Duodenal mucosa (tissue), 2 donors: ENCODE results near the gene PAOX.

Experiments used
- H3K27ac ChIP-seq: one replicate; pipeline ENCODE4 v1.7.0; 2013; ENCODE audit warnings: low read depth, low read length
- H3K27me3 ChIP-seq, 2 donors: one replicate each; pipeline ENCODE4 v1.7.0; 2013; ENCODE audit warnings: low read length in 2 of 2, control low read depth in 1 of 2; ENCODE audit not compliant: insufficient read depth in 2 of 2, control insufficient read depth in 1 of 2
- H3K36me3 ChIP-seq, 2 donors: one replicate each; pipeline ENCODE4 v1.7.0; 2013; ENCODE audit warnings: low read length in 2 of 2, control low read depth in 1 of 2; ENCODE audit not compliant: insufficient read depth in 2 of 2, control insufficient read depth in 1 of 2
- H3K4me1 ChIP-seq, 2 donors: one replicate each; pipeline ENCODE4 v1.7.0; 2013; ENCODE audit warnings: low read length in 2 of 2, control low read depth in 1 of 2; ENCODE audit not compliant: insufficient read depth in 2 of 2, control insufficient read depth in 1 of 2
- H3K4me3 ChIP-seq, 2 donors: one replicate each; pipeline ENCODE4 v1.7.0; 2013; ENCODE audit warnings: low read length in 2 of 2, low read depth in 1 of 2
- H3K9ac ChIP-seq, 2 donors: one replicate each; pipeline ENCODE4 v1.7.0; 2013; ENCODE audit warnings: low read length in 2 of 2, low read depth in 1 of 2
- H3K9me3 ChIP-seq, 2 donors: one replicate each; pipeline ENCODE4 v1.7.0; 2013; ENCODE audit warnings: low read length in 2 of 2, control low read depth in 1 of 2; ENCODE audit not compliant: control insufficient read depth in 1 of 2

Gene PAOX

DNA sequence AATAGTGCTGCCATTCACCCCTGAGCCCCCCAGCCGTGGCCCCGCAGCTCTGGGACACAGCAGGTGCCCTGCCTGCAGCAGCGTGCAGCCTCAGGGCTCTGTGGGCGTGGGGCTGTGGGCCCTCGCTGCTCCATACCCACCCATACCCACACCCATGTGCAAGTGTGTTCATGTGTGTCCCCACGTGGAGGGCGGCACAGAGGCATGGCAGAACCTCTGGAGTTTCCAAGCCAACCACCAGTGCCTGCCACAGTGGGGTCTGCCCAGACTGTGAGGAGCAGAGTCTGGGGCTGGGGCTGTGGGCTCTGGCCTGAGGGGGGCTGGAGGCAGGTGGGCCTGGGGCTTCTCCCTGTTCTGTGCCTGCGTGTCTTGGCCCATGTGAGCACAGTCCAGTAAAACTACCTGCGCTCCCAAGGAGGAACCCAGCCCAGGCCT is 29.5 kb upstream of the PAOX start:
- H3K36me3 ChIP-seq: peaks cover 0 to 8% of the 10 kb centered on the region in 2 donors
- no peak overlapping the region for H3K27ac ChIP-seq
- peaks cover 7 to 18% of the 10 kb centered on the region in 2 donors for H3K4me1 ChIP-seq
- no peaks in the 10 kb centered on the region for H3K9me3 ChIP-seq
- peaks cover 0 to 5% of the 10 kb centered on the region in 2 donors for H3K27me3 ChIP-seq
- no peak overlapping the region for H3K9ac ChIP-seq
- H3K4me3 ChIP-seq: no peak overlapping the region

DNA sequence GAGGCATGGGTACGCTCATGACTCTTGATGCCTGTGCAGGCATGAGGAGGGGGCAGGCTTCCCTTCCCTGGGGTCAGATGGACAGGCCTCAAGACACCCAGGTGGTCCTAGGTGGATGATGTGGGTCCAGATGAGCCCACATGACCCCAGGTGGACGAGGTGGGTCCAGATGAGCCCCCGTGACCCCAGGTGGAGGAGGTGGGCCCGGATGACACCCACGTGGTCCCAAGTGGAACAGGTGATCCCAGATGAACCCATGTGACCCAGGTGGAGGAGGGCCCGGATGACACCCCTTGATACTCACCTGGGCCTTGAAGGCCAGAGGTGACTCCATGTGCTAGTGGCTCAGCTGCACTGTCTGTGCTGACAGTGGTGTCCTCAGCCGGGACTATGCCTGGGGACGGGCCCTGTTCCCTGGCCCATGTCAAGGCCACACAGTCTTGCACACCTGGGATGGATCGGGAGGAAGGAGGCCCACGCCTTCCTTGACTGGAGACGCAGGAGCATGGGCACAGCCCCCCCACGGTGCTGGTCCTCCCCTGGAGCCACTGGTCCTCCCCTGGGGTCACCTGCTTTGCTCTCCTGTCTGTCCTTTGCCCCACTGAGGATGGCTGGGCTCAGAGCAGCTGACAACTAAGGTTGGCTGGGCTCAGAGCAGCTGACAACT is 28.6 kb upstream of the PAOX start:
- Histone ChIP-seq H3K27me3 (peaks cover 0 to 5% of the 10 kb centered on the region in 2 donors), H3K9me3 (no peaks in the 10 kb centered on the region), H3K9ac (no peak overlapping the region), H3K36me3 (peaks cover 0 to 8% of the 10 kb centered on the region in 2 donors), H3K27ac (no peak overlapping the region), H3K4me3 (no peak overlapping the region), H3K4me1 (peaks cover 7 to 18% of the 10 kb centered on the region in 2 donors)

DNA sequence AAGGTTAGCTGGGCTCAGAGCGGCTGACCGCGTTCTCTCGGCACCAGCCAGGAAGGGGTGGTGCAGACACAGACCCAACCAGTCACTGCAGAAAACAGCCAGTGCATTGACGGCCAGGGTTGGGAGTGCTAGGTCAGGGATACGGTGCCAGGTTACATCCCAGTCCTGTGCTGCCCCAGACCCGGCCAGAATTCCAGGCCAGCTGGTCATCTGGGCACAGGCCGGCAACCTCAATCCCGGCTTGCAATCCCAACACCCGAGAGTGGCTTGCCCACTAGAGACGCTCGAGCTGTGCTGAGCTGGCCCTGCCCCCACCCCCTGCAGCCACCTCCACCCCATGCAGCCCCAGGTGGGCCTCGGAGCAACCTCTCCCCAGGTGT is 28.1 kb upstream of the PAOX start:
- Histone ChIP-seq H3K4me3 (no peak overlapping the region), H3K27ac (no peak overlapping the region), H3K36me3 (peaks cover 0 to 10% of the 10 kb centered on the region in 2 donors), H3K9me3 (no peaks in the 10 kb centered on the region), H3K4me1 (peaks cover 10 to 18% of the 10 kb centered on the region in 2 donors), H3K27me3 (peaks cover 0 to 5% of the 10 kb centered on the region in 2 donors), H3K9ac (no peak overlapping the region)

DNA sequence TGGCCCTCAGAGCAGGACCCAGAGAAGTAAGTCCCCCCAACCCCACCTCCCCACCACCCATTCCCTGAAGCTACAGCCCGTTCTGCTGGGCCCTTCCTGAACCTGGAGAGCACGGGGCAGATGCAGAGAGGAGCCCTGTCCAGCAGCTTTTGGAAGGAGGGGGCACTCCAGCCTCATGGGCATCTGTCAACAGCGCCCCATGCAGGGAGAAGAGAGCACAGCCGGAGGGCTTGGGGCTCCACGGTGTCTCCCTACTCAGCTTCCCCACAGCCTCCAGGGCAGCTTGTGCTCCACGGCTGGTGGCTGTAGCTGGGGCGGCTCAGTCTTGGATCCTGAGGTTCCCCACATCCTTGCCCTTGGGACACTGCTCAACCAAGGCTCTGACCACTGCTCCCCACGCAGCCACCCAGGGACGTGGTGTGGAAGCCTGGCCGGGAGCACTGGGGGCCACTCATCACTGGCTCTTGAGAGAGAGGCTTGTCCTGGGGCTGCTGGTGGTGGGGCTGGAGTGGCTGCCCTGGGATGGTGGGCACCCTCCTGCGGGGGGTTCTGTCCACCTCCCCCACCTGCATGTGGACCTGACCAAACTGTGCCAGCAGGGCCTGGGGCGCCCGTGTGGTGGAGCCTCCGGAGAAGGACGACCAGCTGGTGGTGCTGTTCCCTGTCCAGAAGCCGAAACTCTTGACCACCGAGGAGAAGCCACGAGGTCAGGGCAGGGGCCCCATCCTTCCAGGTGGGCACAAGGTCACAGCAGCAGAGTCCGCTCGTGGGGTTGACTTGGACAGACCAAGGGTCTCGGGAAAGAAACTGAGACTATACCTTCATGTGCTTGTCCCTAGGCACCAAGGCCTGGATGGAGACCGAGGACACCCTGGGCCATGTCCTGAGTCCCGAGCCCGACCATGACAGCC is 27.4 kb upstream of the PAOX start:
- H3K9ac ChIP-seq: no peak overlapping the region
- H3K4me1 ChIP-seq: peaks cover 17 to 21% of the 10 kb centered on the region in 2 donors
- H3K27ac ChIP-seq: no peak overlapping the region
- H3K36me3 ChIP-seq: peaks cover 0 to 13% of the 10 kb centered on the region in 2 donors
- no peak overlapping the region for H3K4me3 ChIP-seq
- H3K27me3 ChIP-seq: peaks cover 0 to 5% of the 10 kb centered on the region in 2 donors
- no peaks in the 10 kb centered on the region for H3K9me3 ChIP-seq

DNA sequence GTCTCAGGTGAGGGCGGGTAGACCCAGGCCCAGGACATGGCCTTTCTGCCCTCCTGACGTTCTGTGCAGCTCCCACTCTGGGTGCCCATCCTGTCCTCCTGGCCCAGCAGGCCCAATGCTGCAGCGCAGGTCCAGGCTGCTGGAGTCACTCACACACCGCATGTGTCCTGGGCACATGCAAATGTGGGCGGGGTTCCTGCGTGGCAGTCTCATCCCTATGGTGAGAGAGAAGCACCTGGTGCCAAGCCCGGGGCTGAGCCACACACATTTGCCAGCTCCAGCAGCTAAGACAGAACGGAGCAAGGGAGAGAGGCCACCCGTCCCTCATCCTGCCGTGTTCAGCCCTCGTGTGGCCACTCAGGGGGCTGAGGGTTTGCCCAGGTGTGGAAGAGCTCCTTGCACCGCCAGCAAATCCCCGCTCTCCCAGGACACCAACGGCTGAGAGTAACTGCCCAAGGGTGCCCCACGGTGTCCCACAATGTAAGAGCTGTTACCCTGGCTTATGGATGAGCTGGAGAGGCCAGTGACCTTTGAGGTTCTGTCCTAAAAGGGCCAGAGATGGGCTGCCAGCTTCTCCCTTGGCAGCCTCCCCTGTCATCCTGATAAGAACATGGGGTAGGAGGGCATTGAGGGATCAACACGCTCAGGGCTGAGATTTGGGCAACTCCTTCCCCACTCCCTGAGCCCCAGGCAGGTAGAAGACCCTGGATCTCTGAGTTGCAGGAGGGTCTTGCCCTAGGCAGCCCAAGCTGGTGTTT is 25.7 kb upstream of the PAOX start:
- no peaks in the 10 kb centered on the region for H3K9me3 ChIP-seq
- peaks cover 19 to 24% of the 10 kb centered on the region in 2 donors for H3K4me1 ChIP-seq
- peaks cover 0 to 13% of the 10 kb centered on the region in 2 donors for H3K36me3 ChIP-seq
- H3K27me3 ChIP-seq: peaks cover 0 to 5% of the 10 kb centered on the region in 2 donors
- H3K27ac ChIP-seq: no peak overlapping the region
- H3K4me3 ChIP-seq: no peak overlapping the region
- no peak overlapping the region for H3K9ac ChIP-seq

DNA sequence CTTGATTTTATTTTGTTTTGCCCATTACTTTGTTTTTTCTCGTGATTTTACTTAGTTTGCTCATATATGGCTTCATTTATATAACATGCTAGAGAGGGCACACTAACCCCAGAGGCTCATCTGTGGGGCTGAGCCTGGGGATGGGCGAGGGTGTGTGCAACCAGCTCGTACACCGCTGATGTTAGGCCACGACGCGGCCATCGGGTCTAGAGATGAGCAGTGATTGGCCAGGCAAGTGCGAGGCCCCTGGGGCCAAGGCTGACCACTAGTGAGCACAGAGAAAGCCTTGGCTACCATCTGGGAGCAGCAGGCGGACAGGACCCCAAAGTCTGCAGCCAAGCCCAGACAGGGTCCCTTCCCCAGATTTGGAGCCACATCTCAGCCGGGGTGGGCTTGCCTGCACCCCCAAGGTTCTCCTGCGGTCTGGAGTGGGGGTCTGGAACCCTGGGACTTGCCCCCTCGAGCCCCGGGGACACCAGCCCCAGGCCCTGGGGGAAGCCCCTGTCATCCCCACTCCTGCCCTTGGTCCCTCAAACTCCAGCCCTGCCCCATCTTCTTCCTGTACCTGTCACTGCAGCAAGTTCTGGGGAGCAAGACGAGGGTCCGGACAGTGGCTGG is 25.0 kb upstream of the PAOX start:
- no peak overlapping the region for H3K9ac ChIP-seq

DNA sequence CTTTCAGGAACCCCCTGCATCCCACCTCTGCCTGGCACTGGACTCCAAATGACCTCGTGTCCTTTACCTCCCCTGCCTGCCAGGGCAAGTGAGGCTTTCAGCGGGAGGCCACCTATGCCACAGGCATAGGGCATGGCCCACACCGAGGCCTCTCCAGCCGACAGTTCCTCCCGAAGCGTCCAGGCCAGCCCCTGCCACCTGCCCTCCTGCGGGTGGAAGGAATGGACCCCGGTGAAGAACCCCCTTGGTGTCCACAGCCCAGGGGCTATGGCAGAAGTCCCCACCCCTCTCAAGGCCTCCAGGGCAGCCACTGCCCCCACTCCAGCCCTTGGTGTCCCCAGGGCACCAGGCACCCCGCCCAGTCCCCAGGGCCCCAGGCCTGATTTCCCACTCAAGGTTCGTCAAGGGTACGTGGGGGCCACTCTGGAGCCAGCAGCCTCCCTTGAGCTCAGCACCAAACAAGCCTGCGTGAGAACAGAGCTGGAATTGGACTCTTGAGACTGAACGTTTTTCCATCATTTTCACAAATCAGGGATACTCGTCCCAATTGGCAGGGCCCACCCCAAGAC is 24.3 kb upstream of the PAOX start:
- Histone ChIP-seq H3K27ac (no peak overlapping the region), H3K4me3 (no peak overlapping the region), H3K4me1 (peaks cover 23 to 25% of the 10 kb centered on the region in 2 donors), H3K9ac (no peak overlapping the region), H3K27me3 (no peaks in the 10 kb centered on the region), H3K9me3 (no peaks in the 10 kb centered on the region), H3K36me3 (peaks cover 0 to 13% of the 10 kb centered on the region in 2 donors)

More for the DNA sequence above, 25.0 kb upstream of the PAOX start:
- H3K27ac ChIP-seq: no peak overlapping the region
- H3K36me3 ChIP-seq: peaks cover 0 to 13% of the 10 kb centered on the region in 2 donors
- peaks cover 0 to 4% of the 10 kb centered on the region in 2 donors for H3K27me3 ChIP-seq
- no peaks in the 10 kb centered on the region for H3K9me3 ChIP-seq
- no peak overlapping the region for H3K4me3 ChIP-seq
- peaks cover 23 to 29% of the 10 kb centered on the region in 2 donors for H3K4me1 ChIP-seq

DNA sequence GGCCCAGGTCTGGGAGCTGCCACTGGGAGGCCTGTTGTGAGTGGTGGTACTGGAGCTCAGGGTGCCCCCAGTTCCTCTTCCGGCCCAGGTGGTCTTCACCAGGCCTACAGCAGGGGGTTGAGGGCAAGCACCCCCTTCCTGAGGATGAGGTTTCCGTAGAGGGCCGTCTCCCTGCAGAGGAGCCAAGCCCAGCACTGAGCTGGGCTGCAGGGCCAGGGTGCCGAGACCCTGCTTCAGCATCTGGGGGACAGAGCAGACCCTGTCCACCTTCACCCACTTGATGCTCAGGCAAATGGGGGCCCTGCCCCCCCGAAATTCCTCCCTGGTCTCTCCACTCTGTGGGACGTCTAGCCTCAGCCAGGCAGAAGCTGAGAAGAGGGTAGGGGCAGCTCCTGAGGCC is 23.8 kb upstream of the PAOX start:
- peaks cover 0 to 13% of the 10 kb centered on the region in 2 donors for H3K36me3 ChIP-seq
- no peak overlapping the region for H3K4me3 ChIP-seq
- H3K9ac ChIP-seq: no peak overlapping the region
- no peaks in the 10 kb centered on the region for H3K27me3 ChIP-seq
- no peak overlapping the region for H3K27ac ChIP-seq
- peaks cover 28 to 30% of the 10 kb centered on the region in 2 donors for H3K4me1 ChIP-seq
- no peaks in the 10 kb centered on the region for H3K9me3 ChIP-seq

DNA sequence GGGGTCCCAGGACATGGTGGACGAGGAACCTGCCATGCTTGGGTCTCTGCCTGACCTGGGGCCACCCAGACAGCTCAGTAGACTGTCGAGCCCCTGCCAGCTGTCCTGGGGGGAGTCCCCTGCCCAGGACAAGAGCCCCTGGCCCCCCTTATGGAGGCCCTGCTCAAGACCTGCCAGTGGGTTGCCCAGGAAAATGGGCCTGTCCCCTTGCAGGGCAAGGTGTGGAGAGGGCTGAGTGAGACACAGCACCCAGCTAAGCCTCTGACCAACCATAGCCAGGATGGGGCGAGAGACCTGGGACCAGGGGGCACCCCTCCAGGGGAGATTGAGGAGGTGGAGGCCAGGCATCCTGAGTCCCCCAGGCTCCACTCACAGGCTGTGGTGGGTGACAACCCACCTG is 23.1 kb upstream of the PAOX start:
- H3K27ac ChIP-seq: no peak overlapping the region
- no peak overlapping the region for H3K4me3 ChIP-seq
- peaks cover 0 to 13% of the 10 kb centered on the region in 2 donors for H3K36me3 ChIP-seq
- no peak overlapping the region for H3K9ac ChIP-seq
- no peaks in the 10 kb centered on the region for H3K27me3 ChIP-seq
- no peaks in the 10 kb centered on the region for H3K9me3 ChIP-seq
- H3K4me1 ChIP-seq: peaks cover 36 to 38% of the 10 kb centered on the region in 2 donors
